ENCODE results near the gene C1QTNF9B. TPM values are rescaled to one million over a fixed set of nuclear protein-coding genes. Genes with fewer than 3 reads are reported as not detected.

Gene C1QTNF9B
- total RNA-seq, 1 donor from 2014 or later = not detected

- Mint-ChIP-seq H3K4me3 (ENCODE audit: unreplicated experiment) (no peak overlapping the region), H3K4me1 (ENCODE audit: unreplicated experiment) (peaks cover 10% of the 10 kb centered on the region), H3K9me3 (ENCODE audit: unreplicated experiment) (no peaks in the 10 kb centered on the region), H3K27ac (ENCODE audit: unreplicated experiment) (no peak overlapping the region), H3K27me3 (ENCODE audit: unreplicated experiment) (no peaks in the 10 kb centered on the region), H3K36me3 (ENCODE audit: low read depth, unreplicated experiment) (no peaks in the 10 kb centered on the region)
- TF ChIP-seq, protein P1, sequence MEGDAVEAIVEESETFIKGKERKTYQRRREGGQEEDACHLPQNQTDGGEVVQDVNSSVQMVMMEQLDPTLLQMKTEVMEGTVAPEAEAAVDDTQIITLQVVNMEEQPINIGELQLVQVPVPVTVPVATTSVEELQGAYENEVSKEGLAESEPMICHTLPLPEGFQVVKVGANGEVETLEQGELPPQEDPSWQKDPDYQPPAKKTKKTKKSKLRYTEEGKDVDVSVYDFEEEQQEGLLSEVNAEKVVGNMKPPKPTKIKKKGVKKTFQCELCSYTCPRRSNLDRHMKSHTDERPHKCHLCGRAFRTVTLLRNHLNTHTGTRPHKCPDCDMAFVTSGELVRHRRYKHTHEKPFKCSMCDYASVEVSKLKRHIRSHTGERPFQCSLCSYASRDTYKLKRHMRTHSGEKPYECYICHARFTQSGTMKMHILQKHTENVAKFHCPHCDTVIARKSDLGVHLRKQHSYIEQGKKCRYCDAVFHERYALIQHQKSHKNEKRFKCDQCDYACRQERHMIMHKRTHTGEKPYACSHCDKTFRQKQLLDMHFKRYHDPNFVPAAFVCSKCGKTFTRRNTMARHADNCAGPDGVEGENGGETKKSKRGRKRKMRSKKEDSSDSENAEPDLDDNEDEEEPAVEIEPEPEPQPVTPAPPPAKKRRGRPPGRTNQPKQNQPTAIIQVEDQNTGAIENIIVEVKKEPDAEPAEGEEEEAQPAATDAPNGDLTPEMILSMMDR (IDR thresholded peaks at IDR 0.05; ENCODE audit: unreplicated experiment) = no peak
- DNase-seq (ENCODE audit: low spot score) = no peak
Observed at GRCh38 chr13:23919006-23919405, 21.7 kb upstream of the C1QTNF9B start.

DNA sequence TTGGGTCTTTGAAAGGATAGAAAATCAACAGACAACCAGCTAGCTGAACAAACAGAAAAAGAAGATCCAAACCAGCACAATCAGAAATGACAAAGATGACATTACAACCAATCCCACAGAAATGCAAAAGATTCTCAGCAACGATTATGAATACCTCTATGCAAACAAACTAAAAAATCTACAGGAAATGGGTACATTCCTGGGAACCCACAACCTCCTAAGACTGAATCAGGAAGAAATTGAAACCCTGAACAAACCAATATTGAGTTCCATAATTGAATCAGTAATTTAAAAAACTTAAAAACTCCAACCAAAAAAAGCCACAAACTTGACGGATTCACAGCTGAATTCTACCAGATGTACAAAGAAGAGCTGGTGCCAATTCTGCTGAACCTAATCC is 20.9 kb upstream of the C1QTNF9B start:
- no peak for DNase-seq (ENCODE audit: low spot score)
- no peak overlapping the region for H3K27ac Mint-ChIP-seq (ENCODE audit: unreplicated experiment)
- peaks cover 10% of the 10 kb centered on the region for H3K4me1 Mint-ChIP-seq (ENCODE audit: unreplicated experiment)
- no peaks in the 10 kb centered on the region for H3K9me3 Mint-ChIP-seq (ENCODE audit: unreplicated experiment)
- TF ChIP-seq, protein P1 (IDR thresholded peaks at IDR 0.05; ENCODE audit: unreplicated experiment) = no peak
- H3K36me3 Mint-ChIP-seq (ENCODE audit: low read depth, unreplicated experiment) = no peaks in the 10 kb centered on the region
- no peak overlapping the region for H3K4me3 Mint-ChIP-seq (ENCODE audit: unreplicated experiment)
- no peaks in the 10 kb centered on the region for H3K27me3 Mint-ChIP-seq (ENCODE audit: unreplicated experiment)

GRCh38 chr13:23915308-23915707 is 18.0 kb upstream of the C1QTNF9B start:
- no peaks in the 10 kb centered on the region for H3K4me1 Mint-ChIP-seq (ENCODE audit: unreplicated experiment)
- no peaks in the 10 kb centered on the region for H3K36me3 Mint-ChIP-seq (ENCODE audit: low read depth, unreplicated experiment)
- TF ChIP-seq, protein P1 (IDR thresholded peaks at IDR 0.05; ENCODE audit: unreplicated experiment) = no peak
- H3K27me3 Mint-ChIP-seq (ENCODE audit: unreplicated experiment) = no peaks in the 10 kb centered on the region
- no peaks in the 10 kb centered on the region for H3K9me3 Mint-ChIP-seq (ENCODE audit: unreplicated experiment)
- no peak overlapping the region for H3K4me3 Mint-ChIP-seq (ENCODE audit: unreplicated experiment)
- DNase-seq (ENCODE audit: low spot score) = no peak
- no peak overlapping the region for H3K27ac Mint-ChIP-seq (ENCODE audit: unreplicated experiment)

DNA sequence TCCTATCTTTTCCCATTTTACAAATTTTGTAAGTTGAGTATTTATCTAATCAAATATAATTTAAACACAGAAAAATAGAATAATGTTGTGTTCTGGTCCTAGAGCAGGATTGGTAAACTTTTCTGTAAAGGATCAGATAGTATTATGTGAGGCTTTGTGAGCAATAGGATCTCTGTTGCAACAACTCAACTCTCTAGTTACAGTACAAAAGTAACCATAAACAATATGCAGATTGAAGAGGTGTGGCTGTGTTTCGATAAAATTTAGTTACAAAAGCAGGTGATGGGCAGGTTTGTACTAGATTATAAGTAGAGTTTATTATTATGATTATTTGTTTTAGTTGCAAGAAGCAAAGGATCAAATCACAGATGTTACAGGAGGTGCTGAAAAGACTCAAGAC is 15.2 kb upstream of the C1QTNF9B start:
- no peaks in the 10 kb centered on the region for H3K9me3 Mint-ChIP-seq (ENCODE audit: unreplicated experiment)
- no peaks in the 10 kb centered on the region for H3K4me1 Mint-ChIP-seq (ENCODE audit: unreplicated experiment)
- H3K36me3 Mint-ChIP-seq (ENCODE audit: low read depth, unreplicated experiment) = no peaks in the 10 kb centered on the region

DNA sequence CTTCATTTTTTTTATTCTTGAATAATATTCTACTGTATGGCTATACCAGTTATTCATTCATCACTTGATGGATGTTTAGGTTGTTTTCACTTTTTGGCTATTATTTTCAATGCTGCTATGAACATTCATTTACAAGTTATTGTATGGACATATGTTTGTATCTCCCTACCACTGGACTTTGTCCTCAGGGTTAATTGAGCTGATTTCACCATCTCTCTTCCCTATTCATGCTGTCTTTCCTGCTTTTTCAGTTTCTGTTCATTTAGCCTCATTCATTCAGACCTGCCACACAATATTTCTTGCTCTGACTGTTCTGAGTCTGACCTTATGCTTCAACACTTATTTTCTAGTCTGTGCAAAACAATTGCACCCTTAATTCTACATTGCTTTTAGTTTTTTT is 12.3 kb upstream of the C1QTNF9B start:
- Mint-ChIP-seq H3K9me3 (ENCODE audit: unreplicated experiment) (no peaks in the 10 kb centered on the region), H3K27me3 (ENCODE audit: unreplicated experiment) (no peaks in the 10 kb centered on the region), H3K4me3 (ENCODE audit: unreplicated experiment) (no peak overlapping the region), H3K36me3 (ENCODE audit: low read depth, unreplicated experiment) (peaks cover 2% of the 10 kb centered on the region), H3K4me1 (ENCODE audit: unreplicated experiment) (peaks cover under 1% of the 10 kb centered on the region), H3K27ac (ENCODE audit: unreplicated experiment) (no peak overlapping the region)
- DNase-seq (ENCODE audit: low spot score) = no peak
- TF ChIP-seq, protein P1 (IDR thresholded peaks at IDR 0.05; ENCODE audit: unreplicated experiment) = no peak

More for the DNA sequence above, 15.2 kb upstream of the C1QTNF9B start:
- Mint-ChIP-seq H3K27ac (ENCODE audit: unreplicated experiment) (no peak overlapping the region), H3K27me3 (ENCODE audit: unreplicated experiment) (no peaks in the 10 kb centered on the region), H3K4me3 (ENCODE audit: unreplicated experiment) (no peak overlapping the region)
- DNase-seq (ENCODE audit: low spot score) = no peak
- TF ChIP-seq, protein P1 (IDR thresholded peaks at IDR 0.05; ENCODE audit: unreplicated experiment) = no peak

Data from endothelial cell (in vitro differentiated cells).